Tibial nerve (tissue), 4 donors: ENCODE measurements around the gene KIF15. TPM values are rescaled to one million over a fixed set of nuclear protein-coding genes. Genes with fewer than 3 reads are reported as not detected.

Experiments
- DNase-seq, 2 donors: peaks; one replicate each; pipeline ENCODE4 v3.0.0-alpha.2; 2019; ENCODE audit warnings: low spot score in 2 of 2
- H3K27ac ChIP-seq, 4 donors: fragments of 200-600 bp; sonication (generic) in 3 of 4; one replicate each; pipeline ENCODE4 v1.5.1; 2017 to 2019; ENCODE audit warnings: mild to moderate bottlenecking in 1 of 4
- H3K27me3 ChIP-seq, 2 donors: fragments of 200-600 bp; sonication (generic) in 1 of 2; one replicate each; pipeline versions ENCODE4 v1.5.1 to v1.6.0; 2017 to 2019
- H3K36me3 ChIP-seq, 3 donors: fragments of 200-600 bp; sonication (generic); one replicate each; pipeline ENCODE4 v1.5.1; 2018 to 2019
- H3K4me1 ChIP-seq, 4 donors: fragments of 200-600 bp; sonication (generic) in 3 of 4; one replicate each; pipeline ENCODE4 v1.5.1; 2017 to 2019
- H3K4me3 ChIP-seq, 4 donors: fragments of 200-600 bp; sonication (generic) in 3 of 4; one replicate each; pipeline ENCODE4 v1.5.1; 2017 to 2019; ENCODE audit warnings: mild to moderate bottlenecking in 1 of 4, moderate library complexity in 1 of 4
- H3K9me3 ChIP-seq, 4 donors: fragments of 200-600 bp; sonication (generic) in 3 of 4; one replicate each; pipeline ENCODE4 v1.5.1; 2017 to 2019
- CTCF ChIP-seq, 5 experiments: fragments of 200-600 bp in 3 of 5; fragments of 450-650 bp in 2 of 5; sonication (generic) in 3 of 5; IDR thresholded peaks; one replicate each; pipeline ENCODE4 v1.5.1; 2016 to 2019; ENCODE audit warnings: antibody characterized with exemption in 5 of 5, mild to moderate bottlenecking in 3 of 5, moderate library complexity in 2 of 5
- EP300 ChIP-seq, 2 donors: sonication (generic); formaldehyde crosslinking; IDR thresholded peaks; one replicate each; pipeline ENCODE4 v1.6.1; 2017; ENCODE audit warnings: antibody characterized with exemption in 2 of 2, mild to moderate bottlenecking in 1 of 2
- POLR2A ChIP-seq, 2 donors: fragments of 450-650 bp; IDR thresholded peaks; one replicate each; pipeline ENCODE4 v1.6.1; 2017; ENCODE audit warnings: antibody characterized with exemption in 2 of 2, mild to moderate bottlenecking in 2 of 2, moderate library complexity in 2 of 2
- WGBS, 2 donors: methylation state at CpG; one replicate each; pipeline ENCODE4 v1.1.5; 2018; 5-methylcytosine and 5-hydroxymethylcytosine counted together
- total RNA-seq, 4 donors: library from RNA; depleted of rRNA; stranded (reverse); fragments of >200 nt; gene quantifications; one replicate each; pipeline ENCODE4 v1.1.0, GENCODE V29; 2016

The KIF15 gene
- total RNA-seq, 4 donors from 2014 or later, result 0.60 to 0.87 (median 0.71) TPM

- TF ChIP-seq POLR2A (IDR thresholded peaks at IDR 0.05) (no peak), CTCF (IDR thresholded peaks at IDR 0.05) (no peak), EP300 (IDR thresholded peaks at IDR 0.05) (no peak)
- WGBS, 2 donors, result 70 to 72% methylated on average over 7 of the region's 7 CpGs
- Histone ChIP-seq H3K27ac (no peak overlapping the region), H3K9me3 (no peaks in the 10 kb centered on the region), H3K27me3 (no peaks in the 10 kb centered on the region), H3K4me3 (no peak overlapping the region), H3K4me1 (peaks cover 0 to 5% (median 0%) of the 10 kb centered on the region in 4 donors), H3K36me3 (no peaks in the 10 kb centered on the region)
- no peak for DNase-seq
Observed at GRCh38 chr3:44887101-44887500, 125.5 kb downstream of the KIF15 start.

- no peaks in the 10 kb centered on the region for H3K36me3 ChIP-seq
- H3K4me3 ChIP-seq, result no peak overlapping the region
- no peak for DNase-seq
- 63 to 65% methylated on average over 3 of the region's 3 CpGs for WGBS, 2 donors
- no peak overlapping the region for H3K27ac ChIP-seq
- no peaks in the 10 kb centered on the region for H3K4me1 ChIP-seq
- no peak for TF ChIP-seq EP300 (IDR thresholded peaks at IDR 0.05)
- no peak for TF ChIP-seq POLR2A (IDR thresholded peaks at IDR 0.05)
- TF ChIP-seq CTCF (IDR thresholded peaks at IDR 0.05), result no peak
- no peaks in the 10 kb centered on the region for H3K9me3 ChIP-seq
- no peaks in the 10 kb centered on the region for H3K27me3 ChIP-seq
Observed at GRCh38 chr3:44890258-44890657, 128.7 kb downstream of the KIF15 start.

- H3K36me3 ChIP-seq, result no peaks in the 10 kb centered on the region
- H3K27ac ChIP-seq, result no peak overlapping the region
- WGBS, 2 donors, result 62 to 80% methylated on average over 3 of the region's 3 CpGs
- TF ChIP-seq CTCF (IDR thresholded peaks at IDR 0.05), result no peak
- TF ChIP-seq POLR2A (IDR thresholded peaks at IDR 0.05), result no peak
- TF ChIP-seq EP300 (IDR thresholded peaks at IDR 0.05), result no peak
- H3K4me1 ChIP-seq, result no peaks in the 10 kb centered on the region
- no peak for DNase-seq
- no peaks in the 10 kb centered on the region for H3K27me3 ChIP-seq
- H3K4me3 ChIP-seq, result no peak overlapping the region
- no peaks in the 10 kb centered on the region for H3K9me3 ChIP-seq
Observed at GRCh38 chr3:44890852-44891251, 129.3 kb downstream of the KIF15 start.

- no peaks in the 10 kb centered on the region for H3K36me3 ChIP-seq
- no peak for DNase-seq
- WGBS, 2 donors, result 73 to 89% methylated on average over 3 of the region's 3 CpGs
- TF ChIP-seq EP300 (IDR thresholded peaks at IDR 0.05) (no peak), CTCF (IDR thresholded peaks at IDR 0.05) (no peak), POLR2A (IDR thresholded peaks at IDR 0.05) (no peak)
- no peaks in the 10 kb centered on the region for H3K4me1 ChIP-seq
- H3K27me3 ChIP-seq, result no peaks in the 10 kb centered on the region
- H3K27ac ChIP-seq, result no peak overlapping the region
- no peaks in the 10 kb centered on the region for H3K9me3 ChIP-seq
- no peak overlapping the region for H3K4me3 ChIP-seq
Observed at GRCh38 chr3:44892689-44893088, 131.1 kb downstream of the KIF15 start.

GRCh38 chr3:44893097-44893496, 131.5 kb downstream of the KIF15 start:
- no peaks in the 10 kb centered on the region for H3K4me1 ChIP-seq
- no peak overlapping the region for H3K27ac ChIP-seq
- no peaks in the 10 kb centered on the region for H3K9me3 ChIP-seq
- DNase-seq, result no peak
- no peak overlapping the region for H3K4me3 ChIP-seq
- H3K36me3 ChIP-seq, result no peaks in the 10 kb centered on the region
- WGBS, 2 donors, result 42 to 43% methylated on average over 2 of the region's 2 CpGs
- H3K27me3 ChIP-seq, result no peaks in the 10 kb centered on the region
- TF ChIP-seq POLR2A (IDR thresholded peaks at IDR 0.05), result no peak
- no peak for TF ChIP-seq CTCF (IDR thresholded peaks at IDR 0.05)
- TF ChIP-seq EP300 (IDR thresholded peaks at IDR 0.05), result no peak
